PC-9 (cell line): ENCODE data around the gene LMLN.

ENCODE experiments used
- EZH2 ChIP-seq: fragments of 200-600 bp; sonication (generic); IDR thresholded peaks from 2 replicates; pipeline ENCODE4 v1.8.0; 2017; ENCODE audit warnings: antibody characterized with exemption, low read depth
- TF ChIP-seq, protein P1 (sequence below): fragments of 200-600 bp; sonication (generic); conservative IDR thresholded peaks from 2 replicates; pipeline ENCODE4 v1.6.1; 2017; ENCODE audit warnings: mixed run types, antibody characterized with exemption, mild to moderate bottlenecking, moderate library complexity

DNA sequence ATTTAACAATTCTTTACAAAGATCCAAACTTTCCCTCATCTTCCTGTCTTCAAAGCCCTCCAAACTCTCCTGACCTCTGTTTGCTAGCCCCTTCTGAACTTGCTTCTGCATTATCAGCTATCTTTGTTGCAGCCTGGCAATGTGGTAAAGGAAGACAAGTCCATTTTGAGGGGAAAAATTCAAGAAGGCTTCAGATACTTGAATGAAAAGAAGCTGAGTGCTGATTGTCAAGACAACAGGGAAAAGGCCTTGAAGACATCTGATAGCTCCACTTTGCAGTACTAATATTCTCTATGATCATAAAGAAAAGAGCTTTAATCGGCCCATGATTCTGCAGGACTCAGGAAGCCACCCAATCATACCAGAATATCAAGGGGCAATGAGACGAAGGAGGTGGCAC, 91.8 kb downstream of the LMLN start:
- TF ChIP-seq, protein P1, sequence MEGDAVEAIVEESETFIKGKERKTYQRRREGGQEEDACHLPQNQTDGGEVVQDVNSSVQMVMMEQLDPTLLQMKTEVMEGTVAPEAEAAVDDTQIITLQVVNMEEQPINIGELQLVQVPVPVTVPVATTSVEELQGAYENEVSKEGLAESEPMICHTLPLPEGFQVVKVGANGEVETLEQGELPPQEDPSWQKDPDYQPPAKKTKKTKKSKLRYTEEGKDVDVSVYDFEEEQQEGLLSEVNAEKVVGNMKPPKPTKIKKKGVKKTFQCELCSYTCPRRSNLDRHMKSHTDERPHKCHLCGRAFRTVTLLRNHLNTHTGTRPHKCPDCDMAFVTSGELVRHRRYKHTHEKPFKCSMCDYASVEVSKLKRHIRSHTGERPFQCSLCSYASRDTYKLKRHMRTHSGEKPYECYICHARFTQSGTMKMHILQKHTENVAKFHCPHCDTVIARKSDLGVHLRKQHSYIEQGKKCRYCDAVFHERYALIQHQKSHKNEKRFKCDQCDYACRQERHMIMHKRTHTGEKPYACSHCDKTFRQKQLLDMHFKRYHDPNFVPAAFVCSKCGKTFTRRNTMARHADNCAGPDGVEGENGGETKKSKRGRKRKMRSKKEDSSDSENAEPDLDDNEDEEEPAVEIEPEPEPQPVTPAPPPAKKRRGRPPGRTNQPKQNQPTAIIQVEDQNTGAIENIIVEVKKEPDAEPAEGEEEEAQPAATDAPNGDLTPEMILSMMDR: no peak
- no peak for TF ChIP-seq EZH2
